Heart left ventricle (tissue), 13 donors: ENCODE data around the gene NR4A1.
A peak's percentile ranks its signal among the peaks of the same experiment; 100 is the strongest.

ENCODE experiments used
- POLR2A ChIP-seq, 2 donors: fragments of 450-650 bp; IDR thresholded peaks; one replicate each; pipeline ENCODE4 v1.6.1; 2017; ENCODE audit warnings: antibody characterized with exemption in 2 of 2, mild to moderate bottlenecking in 2 of 2, moderate library complexity in 2 of 2
- TF ChIP-seq, protein P1 (sequence below), 12 donors: fragments of 200-600 bp; sonication (generic) in 4 of 12; IDR thresholded peaks; one replicate each; pipeline versions ENCODE4 v1.5.0 to v1.8.0; 2018 to 2022; ENCODE audit warnings: antibody characterized with exemption in 12 of 12, mild to moderate bottlenecking in 5 of 12
- donor health status: ischemic (EF 13 %, LVEDD 7.1; RV severe dilation, severe dysfunction).
- donor health status: DM: no; HTN: yes; CAD: no.
- donor health status: DM: no; HTN: no; CAD: no.
- donor health status: ischemic (EF 25% LVEDD 6.9; RV normal size, moderate dysfunction).
- donor health status: ischemic (EF 25% LVEDD 5.7; RV mildly dilated, moderate dysfunction).
- donor health status: ischemic (EF 35%, LVEDD 5.7; RV mildly dilated, moderate dysfunction).
- donor health status: nonischemic (EF 11% LVEDD 7.7; RV severe dilation, severe dysfunction).
- donor health status: DM: yes; HTN: yes; CAD: no.
- donor health status: PGD.
- donor health status: ischemic (EF 29% LVEDD 5.4; RV normal size, mild dysfunction).
- donor health status: nonischemic (EF 23%, LVEDD 6.1; RV moderate dilation, normal function).

GRCh38 chr12:52032804-52033445 is 18.3 kb upstream of the NR4A1 start:
- TF ChIP-seq, protein P1, sequence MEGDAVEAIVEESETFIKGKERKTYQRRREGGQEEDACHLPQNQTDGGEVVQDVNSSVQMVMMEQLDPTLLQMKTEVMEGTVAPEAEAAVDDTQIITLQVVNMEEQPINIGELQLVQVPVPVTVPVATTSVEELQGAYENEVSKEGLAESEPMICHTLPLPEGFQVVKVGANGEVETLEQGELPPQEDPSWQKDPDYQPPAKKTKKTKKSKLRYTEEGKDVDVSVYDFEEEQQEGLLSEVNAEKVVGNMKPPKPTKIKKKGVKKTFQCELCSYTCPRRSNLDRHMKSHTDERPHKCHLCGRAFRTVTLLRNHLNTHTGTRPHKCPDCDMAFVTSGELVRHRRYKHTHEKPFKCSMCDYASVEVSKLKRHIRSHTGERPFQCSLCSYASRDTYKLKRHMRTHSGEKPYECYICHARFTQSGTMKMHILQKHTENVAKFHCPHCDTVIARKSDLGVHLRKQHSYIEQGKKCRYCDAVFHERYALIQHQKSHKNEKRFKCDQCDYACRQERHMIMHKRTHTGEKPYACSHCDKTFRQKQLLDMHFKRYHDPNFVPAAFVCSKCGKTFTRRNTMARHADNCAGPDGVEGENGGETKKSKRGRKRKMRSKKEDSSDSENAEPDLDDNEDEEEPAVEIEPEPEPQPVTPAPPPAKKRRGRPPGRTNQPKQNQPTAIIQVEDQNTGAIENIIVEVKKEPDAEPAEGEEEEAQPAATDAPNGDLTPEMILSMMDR (IDR thresholded peaks at IDR 0.05), result no peak
- TF ChIP-seq POLR2A (IDR thresholded peaks at IDR 0.05), result peak; percentile 85 to 91
